Left lung (tissue), 10 donors: ENCODE results near the gene DUS3L. TPM values are rescaled to one million over a fixed set of nuclear protein-coding genes. Genes with fewer than 3 reads are reported as not detected.
A peak's percentile ranks its signal among the peaks of the same experiment; 100 is the strongest.
"Not testable (repeated sequence)": the region's sequence is repeated elsewhere in the genome, so short reads cannot be mapped to it uniquely, and the experiment has no call there.

Experiments
- ATAC-seq: fragments of 200-7000 bp; cut with Tn5 transposase; one replicate; pipeline ENCODE4 v1.9.1; 2020; ENCODE audit warnings: moderate library complexity
- DNase-seq, 4 donors: peaks; one replicate each; pipeline ENCODE4 v3.0.0-alpha.2; 2013 to 2020
- H3K27ac ChIP-seq, 2 donors: fragments of 200-600 bp; sonication (generic) in 1 of 2; one replicate each; pipeline versions ENCODE4 v1.5.0 to v1.8.0; 2020 to 2021
- H3K27me3 ChIP-seq, 2 donors: fragments of 200-600 bp; sonication (generic) in 1 of 2; one replicate each; pipeline versions ENCODE4 v1.5.0 to v1.8.0; 2020 to 2021
- H3K36me3 ChIP-seq, 2 donors: fragments of 200-600 bp; sonication (generic) in 1 of 2; one replicate each; pipeline versions ENCODE4 v1.5.0 to v1.8.0; 2020 to 2021
- H3K4me1 ChIP-seq, 2 donors: fragments of 200-600 bp; one replicate each; pipeline ENCODE4 v1.8.0; 2021
- H3K4me3 ChIP-seq, 2 donors: fragments of 200-600 bp; sonication (generic) in 1 of 2; one replicate each; pipeline versions ENCODE4 v1.5.0 to v1.8.0; 2020 to 2021; ENCODE audit warnings: mild to moderate bottlenecking in 1 of 2
- H3K9me3 ChIP-seq, 2 donors: fragments of 200-600 bp; sonication (generic) in 1 of 2; one replicate each; pipeline versions ENCODE4 v1.5.0 to v1.8.0; 2020 to 2021
- intact Hi-C, 2 donors: fragments of 100-400 bp; cut with DNase I; formaldehyde crosslinking; loops; one replicate each; pipeline versions ENCODE4 v1.11.2 to v1.14.2; 2022
- polyA plus RNA-seq, 6 donors: library from polyadenylated mRNA; unstranded; fragments of 120-200 nt; gene quantifications; one replicate each; pipeline ENCODE4 v1.2.1, GENCODE V29; 2013; ENCODE audit not compliant: insufficient read length in 6 of 6
- total RNA-seq, 2 donors: library from RNA; stranded (reverse); fragmentation: NEBNext Ultra II Directional; extraction: Animal tissue kit (Norgen Biotek cat#: 25700); gene quantifications; one replicate each; pipeline ENCODE4 v1.2.1, GENCODE V29; 2021
- TF ChIP-seq, protein P1 (sequence below), 2 donors: fragments of 200-600 bp; sonication (generic) in 1 of 2; IDR thresholded peaks; one replicate each; pipeline versions ENCODE4 v1.5.0 to v1.8.0; 2021; ENCODE audit warnings: antibody characterized with exemption in 2 of 2
- donor health status: DM: no; HTN: yes; CAD: no.
- donor health status: DM: no; HTN: no; CAD: no.

DUS3L gene
- total and polyA plus RNA-seq, 8 donors, result 15.8 to 38.4 (median 24.9) TPM

DNA sequence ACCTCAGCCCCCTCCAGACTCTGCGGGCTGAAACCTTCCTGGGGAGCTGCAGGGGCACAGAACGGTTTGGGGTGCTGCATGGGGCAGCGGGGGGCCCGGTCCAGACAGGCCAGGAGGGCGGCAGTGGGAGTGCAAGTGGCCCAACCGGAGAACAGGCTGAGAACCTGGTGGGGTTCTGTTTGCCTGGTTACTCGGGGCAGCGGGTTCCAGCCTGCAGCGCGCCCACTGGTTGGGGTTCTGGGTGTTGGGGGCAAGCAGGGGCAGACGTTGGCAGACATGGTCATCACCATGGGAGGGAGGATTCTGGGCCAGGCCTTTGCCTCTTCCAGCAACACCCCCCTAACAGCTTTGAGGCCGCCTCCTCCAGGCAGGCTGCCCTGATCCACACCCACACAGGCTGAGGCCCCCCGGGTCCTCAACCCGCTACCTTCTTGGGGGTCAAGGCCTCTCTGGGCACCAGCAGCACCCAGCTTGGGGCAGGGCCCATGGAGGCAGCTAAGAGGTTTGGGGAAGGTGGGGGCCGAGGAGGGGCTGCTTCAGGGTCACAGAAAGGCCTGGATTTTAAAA is 6.3 kb downstream of the DUS3L start, which contains the start of gene PRR22:
PRR22 (minus strand) TSS at position 166 of the 567 bp plus-strand sequence; CDS start at position 80, 86 bp downstream.
- peaks cover 0 to 71% of the 10 kb centered on the region in 2 donors for H3K36me3 ChIP-seq
- no peak within 1 kb of the TSS for H3K4me3 ChIP-seq
- H3K9me3 ChIP-seq, result no peaks in the 10 kb centered on the region
- DNase-seq, result no peak
- H3K4me1 ChIP-seq, result peaks cover 0 to under 1% of the 10 kb centered on the region in 2 donors
- TF ChIP-seq, protein P1, sequence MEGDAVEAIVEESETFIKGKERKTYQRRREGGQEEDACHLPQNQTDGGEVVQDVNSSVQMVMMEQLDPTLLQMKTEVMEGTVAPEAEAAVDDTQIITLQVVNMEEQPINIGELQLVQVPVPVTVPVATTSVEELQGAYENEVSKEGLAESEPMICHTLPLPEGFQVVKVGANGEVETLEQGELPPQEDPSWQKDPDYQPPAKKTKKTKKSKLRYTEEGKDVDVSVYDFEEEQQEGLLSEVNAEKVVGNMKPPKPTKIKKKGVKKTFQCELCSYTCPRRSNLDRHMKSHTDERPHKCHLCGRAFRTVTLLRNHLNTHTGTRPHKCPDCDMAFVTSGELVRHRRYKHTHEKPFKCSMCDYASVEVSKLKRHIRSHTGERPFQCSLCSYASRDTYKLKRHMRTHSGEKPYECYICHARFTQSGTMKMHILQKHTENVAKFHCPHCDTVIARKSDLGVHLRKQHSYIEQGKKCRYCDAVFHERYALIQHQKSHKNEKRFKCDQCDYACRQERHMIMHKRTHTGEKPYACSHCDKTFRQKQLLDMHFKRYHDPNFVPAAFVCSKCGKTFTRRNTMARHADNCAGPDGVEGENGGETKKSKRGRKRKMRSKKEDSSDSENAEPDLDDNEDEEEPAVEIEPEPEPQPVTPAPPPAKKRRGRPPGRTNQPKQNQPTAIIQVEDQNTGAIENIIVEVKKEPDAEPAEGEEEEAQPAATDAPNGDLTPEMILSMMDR (IDR thresholded peaks at IDR 0.05), result no peak
- no peak for ATAC-seq
- H3K27me3 ChIP-seq, result no peaks in the 10 kb centered on the region
- H3K27ac ChIP-seq, result no peak within 1 kb of the TSS
- intact Hi-C loops, result no loop called here

DNA sequence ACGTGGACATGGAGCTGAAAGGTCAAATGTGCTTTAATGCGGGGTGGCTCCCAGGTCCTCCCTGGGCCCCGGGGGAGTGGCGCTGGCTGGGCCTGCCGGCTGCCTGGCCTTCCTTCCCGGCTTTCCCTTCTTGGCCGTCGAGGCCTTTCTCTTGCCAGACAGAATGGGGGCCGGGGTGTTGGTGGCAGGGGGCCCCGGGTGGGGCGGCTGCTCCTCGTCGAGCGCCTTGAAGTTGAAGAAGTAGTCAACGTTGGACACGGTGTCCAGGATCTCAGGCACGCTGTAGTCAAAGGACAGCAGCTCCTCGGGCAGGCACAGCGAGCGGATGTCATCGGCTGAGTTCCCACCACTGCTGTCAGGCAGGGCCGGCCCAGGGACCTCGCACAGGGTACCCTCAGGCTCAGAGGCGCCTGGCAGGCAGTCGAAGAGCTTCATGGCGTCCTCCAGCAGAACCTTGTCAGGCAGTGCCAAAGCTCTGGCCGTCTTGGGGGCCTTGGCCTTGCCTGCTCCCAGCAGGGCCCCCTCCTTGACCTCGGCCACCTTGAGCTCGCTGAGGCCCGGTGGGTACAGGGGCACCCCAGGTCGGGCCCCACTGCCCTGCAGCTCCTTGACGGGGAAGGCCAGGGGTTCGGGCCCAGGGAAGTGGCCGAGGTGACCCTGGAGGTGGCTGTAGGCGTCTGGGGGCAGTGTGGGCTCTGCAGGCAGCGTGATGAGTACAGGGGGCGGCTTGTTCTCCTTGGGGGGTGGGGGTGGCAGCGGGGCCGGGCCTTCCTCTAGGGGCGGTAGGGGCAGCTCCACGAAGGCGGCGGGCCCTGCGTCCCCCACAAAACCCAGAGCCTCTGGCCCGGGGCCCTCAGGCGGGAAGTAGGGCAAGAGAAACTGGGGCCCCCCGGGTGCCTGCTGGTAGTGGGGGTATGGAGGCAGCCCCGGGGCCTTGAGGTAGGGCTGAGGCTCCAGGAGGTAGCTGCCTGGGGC is 7.7 kb downstream of the DUS3L start:
- no peak for DNase-seq
- no peak for ATAC-seq
- TF ChIP-seq, protein P1 (IDR thresholded peaks at IDR 0.05), result no peak
- H3K27ac ChIP-seq, result no peak overlapping the region
- H3K4me3 ChIP-seq, result no peak overlapping the region
- peaks cover 0 to 57% of the 10 kb centered on the region in 2 donors for H3K36me3 ChIP-seq
- H3K4me1 ChIP-seq, result no peaks in the 10 kb centered on the region
- H3K9me3 ChIP-seq, result no peaks in the 10 kb centered on the region
- intact Hi-C loops, result no loop called here
- no peaks in the 10 kb centered on the region for H3K27me3 ChIP-seq

- H3K9me3 ChIP-seq, result no peaks in the 10 kb centered on the region
- DNase-seq (no peak), ATAC-seq (no peak)
- intact Hi-C loops, result no loop called here
- no peaks in the 10 kb centered on the region for H3K4me1 ChIP-seq
- peaks cover 0 to 48% of the 10 kb centered on the region in 2 donors for H3K36me3 ChIP-seq
- no peak overlapping the region for H3K4me3 ChIP-seq
- H3K27me3 ChIP-seq, result no peaks in the 10 kb centered on the region
- TF ChIP-seq, protein P1 (IDR thresholded peaks at IDR 0.05), result no peak
- no peak overlapping the region for H3K27ac ChIP-seq
Measured at GRCh38 chr19:5782322-5782721, 8.6 kb downstream of the DUS3L start.

DNA sequence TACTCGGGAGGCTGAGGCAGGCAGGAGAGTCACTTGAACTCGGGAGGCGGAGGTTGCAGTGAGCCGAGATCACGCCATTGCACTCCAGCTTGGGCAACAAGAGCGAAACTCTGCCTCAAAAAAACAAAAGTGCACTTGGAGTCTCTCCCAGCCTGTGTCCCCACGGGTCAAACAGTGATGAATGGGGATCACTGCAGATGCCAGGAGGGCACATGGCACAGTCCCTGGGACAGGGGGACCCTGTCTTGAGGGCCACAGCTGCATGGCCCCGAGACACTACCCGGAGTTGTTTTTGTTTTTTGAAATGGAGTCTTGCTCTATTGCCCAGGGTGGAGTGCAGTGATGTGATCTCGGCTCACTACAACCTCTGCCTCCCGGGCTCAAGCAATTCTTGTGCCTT is 10.0 kb downstream of the DUS3L start:
- not testable (repeated sequence) for ATAC-seq, H3K27ac ChIP-seq

DNA sequence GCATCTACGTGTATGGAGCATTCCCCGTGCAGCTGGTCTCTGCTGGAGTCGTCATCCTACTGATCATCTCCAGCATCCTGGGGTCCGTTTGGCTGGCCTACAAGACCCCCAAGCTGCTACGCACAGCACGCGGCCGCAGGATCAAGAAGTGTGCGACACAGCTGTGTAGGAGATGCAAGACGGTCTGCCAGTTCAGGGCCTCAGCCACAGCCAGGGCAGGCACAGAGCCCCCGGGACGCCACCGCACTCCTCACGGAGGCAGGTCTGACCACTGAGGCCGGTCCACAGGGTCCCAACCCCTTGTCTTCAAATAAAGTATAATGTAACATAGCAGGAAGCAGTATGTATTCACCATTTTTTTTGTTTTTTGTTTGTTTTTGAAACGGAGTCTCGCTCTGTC is 12.6 kb downstream of the DUS3L start:
- DNase-seq, result peak in 1 of 4 donors; percentile 76
- Histone ChIP-seq H3K36me3 (peaks cover 0 to 10% of the 10 kb centered on the region in 2 donors), H3K27ac (no peak overlapping the region), H3K4me1 (no peaks in the 10 kb centered on the region), H3K4me3 (no peak overlapping the region), H3K9me3 (no peaks in the 10 kb centered on the region), H3K27me3 (peaks cover 0 to 2% of the 10 kb centered on the region in 2 donors)
- TF ChIP-seq, protein P1 (IDR thresholded peaks at IDR 0.05), result no peak
- ATAC-seq, result no peak
- intact Hi-C loops, result no loop called here

More for the DNA sequence above, 10.0 kb downstream of the DUS3L start:
- H3K27me3 ChIP-seq, intact Hi-C loops, H3K4me3 ChIP-seq, DNase-seq, H3K4me1 ChIP-seq, H3K9me3 ChIP-seq: not testable (repeated sequence)
- peaks cover 0 to 34% of the 10 kb centered on the region in 2 donors for H3K36me3 ChIP-seq
